KMS-11 (cell line): ENCODE results near the gene NCAPH2.
"Not testable (repeated sequence)": the region's sequence is repeated elsewhere in the genome, so short reads cannot be mapped to it uniquely, and the experiment has no call there.

Experiments
- H2AFZ ChIP-seq: fragments of 200-600 bp; sonication (generic); 2 replicates; pipeline ENCODE4 v1.6.1; 2016; ENCODE audit warnings: antibody characterized with exemption, mixed run types, low read depth
- H3K27ac ChIP-seq: fragments of 200-600 bp; sonication (generic); 2 replicates; pipeline ENCODE4 v1.6.1; 2016; ENCODE audit warnings: mild to moderate bottlenecking, mixed run types
- H3K27me3 ChIP-seq: fragments of 200-600 bp; sonication (generic); 2 replicates; pipeline ENCODE4 v1.6.1; 2017; ENCODE audit warnings: mild to moderate bottlenecking, low read depth, mixed run types, moderate library complexity; ENCODE audit not compliant: insufficient read depth
- H3K36me3 ChIP-seq: fragments of 200-600 bp; sonication (generic); 2 replicates; pipeline ENCODE4 v1.6.1; 2017; ENCODE audit warnings: mild to moderate bottlenecking, mixed run types; ENCODE audit not compliant: insufficient read depth
- H3K4me1 ChIP-seq: fragments of 200-600 bp; sonication (generic); 2 replicates; pipeline ENCODE4 v1.6.1; 2016; ENCODE audit warnings: mild to moderate bottlenecking, low read depth, mixed run types; ENCODE audit not compliant: poor library complexity, severe bottlenecking
- H3K4me2 ChIP-seq: fragments of 200-600 bp; sonication (generic); 2 replicates; pipeline ENCODE4 v1.7.0; 2016; ENCODE audit warnings: mild to moderate bottlenecking, mixed run types
- H3K4me3 ChIP-seq: fragments of 200-600 bp; sonication (generic); IDR thresholded peaks from 2 replicates; pipeline ENCODE4 v1.6.1; 2017; ENCODE audit warnings: low read depth, low read length, mixed read lengths; ENCODE audit not compliant: insufficient read depth
- H3K79me2 ChIP-seq: fragments of 200-600 bp; sonication (generic); 2 replicates; pipeline ENCODE4 v1.6.1; 2016; ENCODE audit warnings: low read depth, mixed run types; ENCODE audit not compliant: insufficient read depth
- H3K9ac ChIP-seq: fragments of 200-600 bp; sonication (generic); 2 replicates; pipeline ENCODE4 v1.6.1; 2016; ENCODE audit warnings: mild to moderate bottlenecking, mixed run types
- H4K20me1 ChIP-seq: fragments of 200-600 bp; sonication (generic); 2 replicates; pipeline ENCODE4 v1.6.1; 2016; ENCODE audit warnings: mild to moderate bottlenecking, mixed run types; ENCODE audit not compliant: insufficient read depth
- TF ChIP-seq, protein P1 (sequence below): fragments of 200-600 bp; sonication (generic); conservative IDR thresholded peaks from 2 replicates; pipeline ENCODE4 v1.6.1; 2017; ENCODE audit warnings: low read depth, mild to moderate bottlenecking, antibody characterized with exemption, low read length, moderate library complexity, mixed read lengths

Gene NCAPH2

DNA sequence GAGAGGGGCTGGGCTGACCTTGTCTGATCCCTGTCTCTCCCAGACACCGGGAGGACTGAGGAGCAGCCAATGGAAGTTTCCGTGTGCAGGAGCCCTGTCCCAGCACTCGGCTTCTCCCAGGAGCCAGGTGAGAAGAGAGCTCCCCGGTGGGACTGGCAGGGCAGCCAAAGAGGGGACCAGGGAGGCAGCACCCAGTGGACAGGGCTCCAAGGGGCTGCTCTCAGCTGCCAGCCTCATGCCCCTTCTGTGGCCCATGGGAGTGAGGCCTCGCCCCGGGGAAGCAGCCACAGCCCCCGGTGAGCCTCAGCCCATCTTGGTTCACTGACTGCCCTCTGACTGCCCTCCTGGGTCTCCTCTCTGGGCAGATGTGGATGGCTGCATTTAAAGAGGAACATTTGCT, 10.6 kb downstream of the NCAPH2 start:
- no peak overlapping the region for H2AFZ ChIP-seq
- H3K27me3 ChIP-seq, result no peaks in the 10 kb centered on the region
- H3K27ac ChIP-seq, result no peak overlapping the region
- peaks cover 19% of the 10 kb centered on the region for H3K79me2 ChIP-seq
- no peak overlapping the region for H3K4me3 ChIP-seq
- no peak overlapping the region for H3K4me2 ChIP-seq
- no peaks in the 10 kb centered on the region for H4K20me1 ChIP-seq
- H3K9ac ChIP-seq, result no peak overlapping the region
- H3K36me3 ChIP-seq, result no peaks in the 10 kb centered on the region
- TF ChIP-seq, protein P1, sequence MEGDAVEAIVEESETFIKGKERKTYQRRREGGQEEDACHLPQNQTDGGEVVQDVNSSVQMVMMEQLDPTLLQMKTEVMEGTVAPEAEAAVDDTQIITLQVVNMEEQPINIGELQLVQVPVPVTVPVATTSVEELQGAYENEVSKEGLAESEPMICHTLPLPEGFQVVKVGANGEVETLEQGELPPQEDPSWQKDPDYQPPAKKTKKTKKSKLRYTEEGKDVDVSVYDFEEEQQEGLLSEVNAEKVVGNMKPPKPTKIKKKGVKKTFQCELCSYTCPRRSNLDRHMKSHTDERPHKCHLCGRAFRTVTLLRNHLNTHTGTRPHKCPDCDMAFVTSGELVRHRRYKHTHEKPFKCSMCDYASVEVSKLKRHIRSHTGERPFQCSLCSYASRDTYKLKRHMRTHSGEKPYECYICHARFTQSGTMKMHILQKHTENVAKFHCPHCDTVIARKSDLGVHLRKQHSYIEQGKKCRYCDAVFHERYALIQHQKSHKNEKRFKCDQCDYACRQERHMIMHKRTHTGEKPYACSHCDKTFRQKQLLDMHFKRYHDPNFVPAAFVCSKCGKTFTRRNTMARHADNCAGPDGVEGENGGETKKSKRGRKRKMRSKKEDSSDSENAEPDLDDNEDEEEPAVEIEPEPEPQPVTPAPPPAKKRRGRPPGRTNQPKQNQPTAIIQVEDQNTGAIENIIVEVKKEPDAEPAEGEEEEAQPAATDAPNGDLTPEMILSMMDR, result no peak
- H3K4me1 ChIP-seq, result no peaks in the 10 kb centered on the region

DNA sequence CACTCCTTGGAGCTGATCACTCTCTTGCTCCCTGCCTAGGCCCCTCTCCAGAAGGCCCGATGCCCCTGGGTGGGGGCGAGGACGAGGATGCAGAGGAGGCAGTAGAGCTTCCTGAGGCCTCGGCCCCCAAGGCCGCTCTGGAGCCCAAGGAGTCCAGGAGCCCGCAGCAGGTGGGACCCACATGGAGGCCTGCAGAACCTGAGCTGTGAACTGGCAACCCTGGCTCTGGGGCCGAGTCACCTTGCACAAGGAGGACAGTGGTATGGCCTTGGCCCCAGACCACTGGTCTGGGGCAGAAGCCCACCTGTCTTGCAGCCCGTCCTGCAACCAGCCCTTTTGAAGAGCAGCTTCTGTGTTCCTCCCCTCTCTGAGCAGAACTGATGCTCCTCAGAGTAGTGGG, 11.1 kb downstream of the NCAPH2 start:
- TF ChIP-seq, protein P1, result no peak
- Histone ChIP-seq H3K4me2 (no peak overlapping the region), H3K27me3 (no peaks in the 10 kb centered on the region), H3K79me2 (peaks cover 16% of the 10 kb centered on the region; the same call in 1 of the 2 replicates), H3K36me3 (no peaks in the 10 kb centered on the region), H2AFZ (no peak overlapping the region), H3K9ac (no peak overlapping the region), H4K20me1 (no peaks in the 10 kb centered on the region), H3K4me1 (no peaks in the 10 kb centered on the region), H3K4me3 (no peak overlapping the region), H3K27ac (no peak overlapping the region)

DNA sequence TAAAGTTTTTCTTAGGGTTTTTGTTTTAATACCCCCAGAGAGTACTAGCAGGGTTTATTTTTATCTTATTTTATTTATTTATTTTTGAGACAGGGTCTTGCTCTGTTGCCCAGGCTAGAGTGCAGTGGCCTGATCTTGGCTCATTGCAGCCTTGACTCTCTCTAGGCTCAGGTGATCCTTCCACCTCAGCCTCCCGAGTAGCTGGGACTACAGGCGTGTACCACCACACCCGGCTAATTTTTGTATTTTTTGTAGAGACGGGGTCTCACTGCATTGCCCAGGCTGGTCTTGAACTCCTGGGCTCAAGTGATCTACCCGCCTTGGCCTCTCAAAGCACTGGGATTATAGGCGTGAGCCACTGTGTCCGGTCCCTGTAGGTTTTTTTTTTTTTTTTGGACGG, 12.2 kb downstream of the NCAPH2 start:
- H3K36me3 ChIP-seq, H3K4me1 ChIP-seq, H3K27me3 ChIP-seq, H3K27ac ChIP-seq, H4K20me1 ChIP-seq, H3K79me2 ChIP-seq, H3K9ac ChIP-seq, H3K4me3 ChIP-seq, H2AFZ ChIP-seq, H3K4me2 ChIP-seq: not testable (repeated sequence)

DNA sequence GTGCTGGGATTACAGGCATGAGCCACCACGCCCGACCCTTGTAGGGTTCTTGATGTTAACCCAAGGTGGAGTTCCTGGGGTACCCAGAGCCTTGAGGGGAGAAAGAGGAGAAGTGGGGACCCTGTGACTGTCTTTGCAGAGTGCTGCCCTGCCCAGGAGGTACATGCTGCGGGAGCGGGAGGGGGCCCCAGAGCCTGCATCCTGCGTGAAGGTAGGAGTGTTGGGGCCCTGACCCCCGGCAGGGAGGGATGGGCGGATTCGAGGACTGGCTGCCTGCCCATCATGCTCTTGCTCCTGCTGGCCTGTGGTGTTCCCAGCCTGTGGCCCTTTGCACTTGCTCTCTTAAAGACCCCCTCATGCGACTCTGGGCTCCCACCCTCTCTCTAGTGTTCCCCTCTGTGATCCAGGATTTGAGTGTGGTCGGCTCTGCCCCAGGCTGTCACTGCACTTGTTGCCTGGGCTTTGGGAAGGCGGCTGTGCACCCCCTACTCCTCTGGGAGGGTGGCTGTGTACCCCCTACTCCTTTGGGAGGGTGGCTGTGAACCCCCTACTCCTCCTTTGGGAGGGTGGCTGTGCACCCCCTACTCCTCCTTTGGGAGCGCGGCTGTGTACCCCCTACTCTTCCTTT, 12.9 kb downstream of the NCAPH2 start:
- Histone ChIP-seq H3K4me1 (no peaks in the 10 kb centered on the region), H3K36me3 (no peaks in the 10 kb centered on the region)

DNA sequence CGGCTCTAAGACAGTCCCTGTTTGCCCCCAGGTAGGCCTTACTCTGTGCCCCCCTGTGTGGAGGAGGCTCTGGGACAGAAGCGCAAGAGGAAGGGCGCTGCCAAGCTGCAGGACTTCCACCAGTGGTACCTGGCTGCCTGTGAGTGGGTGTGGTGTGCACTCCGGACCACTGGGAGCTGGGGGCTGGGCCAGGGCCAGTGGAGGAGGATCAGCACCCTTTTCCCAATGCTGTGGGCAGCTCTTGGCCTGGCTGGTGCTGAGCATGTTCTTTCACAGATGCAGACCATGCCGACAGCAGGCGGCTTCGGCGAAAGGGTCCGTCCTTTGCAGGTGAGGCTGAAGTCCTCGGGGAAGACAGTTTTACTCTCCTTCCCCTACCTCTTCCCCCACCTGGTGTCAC, 13.7 kb downstream of the NCAPH2 start:
- no peak overlapping the region for H3K27ac ChIP-seq
- no peaks in the 10 kb centered on the region for H4K20me1 ChIP-seq
- H3K79me2 ChIP-seq, result peaks cover 8% of the 10 kb centered on the region; the same call in 1 of the 2 replicates
- no peak overlapping the region for H2AFZ ChIP-seq
- no peak overlapping the region for H3K4me3 ChIP-seq
- H3K4me2 ChIP-seq, result no peak overlapping the region
- TF ChIP-seq, protein P1, result no peak
- H3K36me3 ChIP-seq, result no peaks in the 10 kb centered on the region
- no peak overlapping the region for H3K9ac ChIP-seq
- no peaks in the 10 kb centered on the region for H3K27me3 ChIP-seq
- no peaks in the 10 kb centered on the region for H3K4me1 ChIP-seq

More for the DNA sequence above, 12.9 kb downstream of the NCAPH2 start:
- TF ChIP-seq, protein P1, result no peak
- Histone ChIP-seq H4K20me1 (no peaks in the 10 kb centered on the region), H3K4me2 (no peak overlapping the region), H3K27ac (no peak overlapping the region), H3K27me3 (no peaks in the 10 kb centered on the region), H3K4me3 (no peak overlapping the region), H3K9ac (no peak overlapping the region), H3K79me2 (peaks cover 8% of the 10 kb centered on the region; the same call in 1 of the 2 replicates), H2AFZ (no peak overlapping the region)
